ENCODE data around the gene ZNF221.

Gene ZNF221

DNA sequence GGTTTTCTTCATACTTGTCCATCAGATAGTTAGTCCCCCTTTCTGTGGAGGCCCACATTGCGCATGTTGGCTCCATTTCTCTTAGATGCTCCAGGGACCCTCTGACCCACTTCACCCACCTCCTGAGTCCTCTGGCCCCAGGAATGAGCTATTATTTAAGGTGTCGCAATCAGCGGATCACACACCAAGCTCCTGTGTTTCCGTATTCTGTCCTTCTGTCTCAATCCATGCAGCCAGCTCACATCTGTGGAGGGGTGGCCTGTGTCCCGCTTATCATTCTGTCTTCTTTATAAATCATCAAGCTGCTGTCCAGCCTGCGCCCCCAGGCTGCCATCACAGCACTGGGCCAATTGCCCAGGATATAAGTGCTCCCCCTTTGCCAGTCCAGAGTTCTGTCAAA lies 56.4 kb downstream of the ZNF221 start:
- DNase-seq (ENCODE audit: low read depth in 1 of 2, low spot score in 1 of 2): no peak
- H3K27ac ChIP-seq (replicated peaks): no peak overlapping the region

DNA sequence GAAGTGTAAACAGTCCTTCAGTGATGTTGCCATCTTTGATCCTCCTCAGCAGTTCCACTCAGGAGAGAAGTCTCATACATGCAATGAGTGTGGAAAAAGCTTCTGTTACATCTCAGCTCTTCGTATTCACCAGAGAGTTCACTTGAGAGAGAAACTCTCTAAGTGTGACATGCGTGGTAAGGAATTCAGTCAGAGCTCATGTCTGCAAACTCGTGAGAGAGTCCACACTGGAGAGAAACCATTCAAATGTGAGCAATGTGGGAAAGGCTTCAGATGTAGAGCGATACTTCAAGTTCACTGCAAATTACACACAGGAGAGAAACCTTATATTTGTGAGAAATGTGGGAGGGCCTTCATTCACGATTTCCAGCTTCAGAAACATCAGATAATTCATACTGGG lies 59.4 kb downstream of the ZNF221 start:
- H3K4me3 ChIP-seq (replicated peaks; ENCODE audit: insufficient read depth, low read length): no peak overlapping the region
- H3K27me3 ChIP-seq (ENCODE audit: insufficient read depth, poor library complexity, severe bottlenecking): no peaks in the 10 kb centered on the region
- no peak for TF ChIP-seq SPI1 (IDR thresholded peaks at IDR 0.05; ENCODE audit: borderline replicate concordance, low read depth)
- TF ChIP-seq GABPA (IDR thresholded peaks at IDR 0.05; ENCODE audit: low read depth): no peak
- no peak for TF ChIP-seq CTCF (IDR thresholded peaks at IDR 0.05; ENCODE audit: insufficient read depth, low read length)
- no peak for TF ChIP-seq POLR2AphosphoS5 (IDR thresholded peaks at IDR 0.05; ENCODE audit: low read depth)
- TF ChIP-seq, protein P1, sequence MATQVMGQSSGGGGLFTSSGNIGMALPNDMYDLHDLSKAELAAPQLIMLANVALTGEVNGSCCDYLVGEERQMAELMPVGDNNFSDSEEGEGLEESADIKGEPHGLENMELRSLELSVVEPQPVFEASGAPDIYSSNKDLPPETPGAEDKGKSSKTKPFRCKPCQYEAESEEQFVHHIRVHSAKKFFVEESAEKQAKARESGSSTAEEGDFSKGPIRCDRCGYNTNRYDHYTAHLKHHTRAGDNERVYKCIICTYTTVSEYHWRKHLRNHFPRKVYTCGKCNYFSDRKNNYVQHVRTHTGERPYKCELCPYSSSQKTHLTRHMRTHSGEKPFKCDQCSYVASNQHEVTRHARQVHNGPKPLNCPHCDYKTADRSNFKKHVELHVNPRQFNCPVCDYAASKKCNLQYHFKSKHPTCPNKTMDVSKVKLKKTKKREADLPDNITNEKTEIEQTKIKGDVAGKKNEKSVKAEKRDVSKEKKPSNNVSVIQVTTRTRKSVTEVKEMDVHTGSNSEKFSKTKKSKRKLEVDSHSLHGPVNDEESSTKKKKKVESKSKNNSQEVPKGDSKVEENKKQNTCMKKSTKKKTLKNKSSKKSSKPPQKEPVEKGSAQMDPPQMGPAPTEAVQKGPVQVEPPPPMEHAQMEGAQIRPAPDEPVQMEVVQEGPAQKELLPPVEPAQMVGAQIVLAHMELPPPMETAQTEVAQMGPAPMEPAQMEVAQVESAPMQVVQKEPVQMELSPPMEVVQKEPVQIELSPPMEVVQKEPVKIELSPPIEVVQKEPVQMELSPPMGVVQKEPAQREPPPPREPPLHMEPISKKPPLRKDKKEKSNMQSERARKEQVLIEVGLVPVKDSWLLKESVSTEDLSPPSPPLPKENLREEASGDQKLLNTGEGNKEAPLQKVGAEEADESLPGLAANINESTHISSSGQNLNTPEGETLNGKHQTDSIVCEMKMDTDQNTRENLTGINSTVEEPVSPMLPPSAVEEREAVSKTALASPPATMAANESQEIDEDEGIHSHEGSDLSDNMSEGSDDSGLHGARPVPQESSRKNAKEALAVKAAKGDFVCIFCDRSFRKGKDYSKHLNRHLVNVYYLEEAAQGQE (IDR thresholded peaks at IDR 0.05; ENCODE audit: insufficient replicate concordance, low read depth): no peak
- H3K27ac ChIP-seq (replicated peaks): no peak overlapping the region
- no peak for DNase-seq (ENCODE audit: low read depth in 1 of 2, low spot score in 1 of 2)

More for the DNA sequence above, 56.4 kb downstream of the ZNF221 start:
- H3K4me3 ChIP-seq (replicated peaks; ENCODE audit: insufficient read depth, low read length): no peak overlapping the region
- no peaks in the 10 kb centered on the region for H3K27me3 ChIP-seq (ENCODE audit: insufficient read depth, poor library complexity, severe bottlenecking)
- TF ChIP-seq CTCF (IDR thresholded peaks at IDR 0.05; ENCODE audit: insufficient read depth, low read length): no peak
- TF ChIP-seq, protein P1 (IDR thresholded peaks at IDR 0.05; ENCODE audit: insufficient replicate concordance, low read depth): no peak
- TF ChIP-seq SPI1 (IDR thresholded peaks at IDR 0.05; ENCODE audit: borderline replicate concordance, low read depth): no peak
- TF ChIP-seq POLR2AphosphoS5 (IDR thresholded peaks at IDR 0.05; ENCODE audit: low read depth): no peak
- TF ChIP-seq GABPA (IDR thresholded peaks at IDR 0.05; ENCODE audit: low read depth): no peak
